Stimulated activated CD4-positive, alpha-beta T cell treated with anti-CD3 and anti-CD28 coated beads, Interleukin-12 subunit alpha, Interleukin-12 subunit beta, amount 100 ng/mL, for 24 hours (primary cell): ENCODE measurements around the gene THOC2.
"Not testable (repeated sequence)": the region's sequence is repeated elsewhere in the genome, so short reads cannot be mapped to it uniquely, and the experiment has no call there.

Experiments used
- DNase-seq, 2 experiments: peaks; one replicate each; pipeline ENCODE4 v3.0.0-alpha.2; 2020; ENCODE audit warnings: low read depth in 2 of 2

The THOC2 gene

DNA sequence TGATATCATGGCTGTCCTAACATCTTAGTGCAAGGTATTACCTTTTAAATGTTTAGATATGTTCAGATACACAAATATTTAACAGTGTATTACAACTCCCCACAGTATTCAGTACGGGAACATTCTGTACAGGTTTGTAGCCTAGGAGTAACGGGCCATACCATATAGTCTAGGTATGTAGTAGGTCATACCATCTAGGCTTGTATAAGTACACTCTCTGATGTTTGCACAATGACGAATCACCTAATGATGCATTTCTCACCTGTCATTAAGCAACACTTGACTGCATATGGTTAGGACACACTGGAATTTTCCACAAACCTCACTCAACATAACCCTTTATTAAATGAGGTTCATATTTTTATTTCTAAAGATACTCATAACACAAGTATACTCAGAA lies 67.7 kb downstream of the THOC2 start:
- no peak for DNase-seq

DNA sequence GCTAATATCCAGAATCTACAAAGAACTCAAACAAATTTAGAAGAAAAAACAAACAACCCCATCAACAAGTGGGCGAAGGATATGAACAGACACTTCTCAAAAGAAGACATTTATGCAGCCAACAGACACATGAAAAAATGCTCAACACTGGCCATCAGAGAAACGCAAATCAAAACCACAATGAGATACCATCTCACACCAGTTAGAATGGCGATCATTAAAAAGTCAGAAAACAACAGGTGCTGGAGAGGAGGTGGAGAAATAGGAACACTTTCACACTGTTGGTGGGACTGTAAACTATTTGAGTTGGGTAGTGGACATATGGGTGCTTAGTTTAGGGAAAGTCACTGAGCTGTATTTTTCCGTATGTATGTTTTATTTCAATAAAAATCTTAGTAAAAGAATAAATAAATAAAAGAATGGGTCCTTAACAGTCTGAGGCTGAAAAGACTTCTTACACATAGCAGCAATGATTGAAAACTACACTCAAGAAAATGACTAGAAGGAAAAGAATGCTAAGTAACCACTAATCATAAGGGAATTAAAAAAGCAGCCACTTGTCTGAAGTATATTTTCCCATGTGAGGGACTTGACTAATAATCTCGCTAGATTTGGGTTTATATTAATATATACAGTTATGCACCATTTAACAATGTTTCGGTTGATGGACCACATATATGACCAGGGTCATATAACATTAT lies 68.2 kb downstream of the THOC2 start:
- DNase-seq: not testable (repeated sequence)

DNA sequence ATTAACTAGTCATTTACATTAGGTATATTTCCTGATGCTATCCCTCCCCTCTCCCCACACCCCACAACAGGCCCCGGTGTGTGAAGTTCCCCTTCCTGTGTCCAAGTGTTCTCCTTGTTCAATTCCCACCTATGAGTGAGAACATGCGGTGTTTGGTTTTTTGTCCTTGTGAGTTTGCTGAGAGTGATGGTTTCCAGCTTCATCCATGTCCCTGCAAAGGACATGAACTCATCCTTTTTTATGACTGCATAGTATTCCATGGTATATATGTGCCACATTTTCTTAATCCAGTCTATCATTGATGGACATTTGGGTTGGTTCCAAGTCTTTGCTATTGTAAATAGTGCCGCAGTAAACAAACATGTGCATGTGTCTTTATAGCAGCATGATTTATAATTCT lies 69.1 kb downstream of the THOC2 start:
- DNase-seq: not testable (repeated sequence)

DNA sequence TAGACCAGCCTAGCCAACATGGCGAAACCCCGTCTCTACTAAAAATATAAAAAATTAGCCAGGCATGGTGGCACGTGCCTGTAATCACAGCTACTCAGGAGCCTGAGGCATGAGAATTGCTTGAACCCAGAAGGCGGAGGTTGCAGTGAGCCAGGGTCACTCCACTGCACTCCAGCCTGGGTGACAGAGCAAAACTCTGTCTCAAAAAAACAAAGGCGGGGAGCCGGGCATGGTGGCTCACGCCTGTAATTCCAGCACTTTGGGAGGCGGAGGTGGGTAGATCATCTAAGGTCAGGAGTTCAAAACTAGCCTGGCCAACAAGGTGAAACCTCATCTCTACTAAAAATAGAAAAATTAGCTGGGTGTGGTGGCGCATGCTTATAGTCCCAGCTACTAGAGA lies 76.3 kb downstream of the THOC2 start:
- DNase-seq: not testable (repeated sequence)

DNA sequence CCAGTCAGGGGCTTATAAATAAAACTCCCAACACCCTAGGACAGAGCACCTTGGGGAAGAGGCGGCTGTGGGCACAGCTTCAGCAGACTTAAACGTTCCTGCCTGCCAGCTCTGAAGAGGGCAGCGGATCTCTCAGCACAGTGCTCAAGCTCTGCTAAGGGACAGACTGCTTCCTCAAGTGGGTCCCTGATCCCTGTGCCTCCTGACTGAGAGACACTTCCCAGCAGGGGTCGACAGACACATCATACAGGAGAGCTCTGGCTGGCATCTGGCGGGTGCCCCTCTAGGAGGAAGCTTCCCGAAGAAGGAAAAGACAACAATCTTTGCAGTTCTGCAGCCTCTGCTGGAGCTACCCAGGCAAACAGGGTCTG lies 84.1 kb downstream of the THOC2 start:
- DNase-seq: not testable (repeated sequence)

DNA sequence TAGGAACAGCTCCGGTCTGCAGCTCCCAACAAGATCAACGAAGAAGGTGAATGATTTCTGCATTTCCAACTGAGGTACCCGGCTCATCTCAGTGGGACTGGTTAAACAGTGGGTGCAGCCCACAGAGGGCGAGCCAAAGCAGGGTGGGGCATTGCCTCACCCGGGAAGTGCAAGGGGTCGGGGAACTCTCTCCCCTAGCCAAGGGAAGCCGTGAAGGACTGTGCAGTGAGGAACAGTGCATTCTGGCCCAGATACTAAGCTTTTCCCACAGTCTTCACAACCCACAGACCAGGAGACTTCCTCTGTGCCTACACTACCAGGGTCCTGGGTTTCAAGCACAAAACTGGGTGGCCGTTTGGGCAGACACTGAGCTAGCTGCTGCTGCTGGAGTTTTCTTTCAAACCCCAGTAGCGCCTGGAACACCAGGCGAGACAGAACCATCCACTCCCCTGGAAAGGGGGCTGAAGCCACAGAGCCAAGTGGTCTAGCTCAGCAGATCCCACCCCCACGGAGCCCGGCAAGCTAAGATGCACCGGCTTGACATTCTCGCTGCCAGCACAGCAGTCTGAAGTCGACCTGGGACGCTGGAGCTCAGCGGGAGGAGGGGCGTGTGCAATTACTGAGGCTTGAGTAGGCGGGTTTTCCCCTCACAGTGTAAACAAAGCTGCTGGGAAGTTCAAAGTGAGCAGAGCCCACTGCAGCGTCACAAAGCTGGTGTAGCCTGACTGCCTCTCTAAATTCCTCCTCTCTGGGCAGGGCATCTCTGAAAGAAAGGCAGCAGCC lies 84.6 kb downstream of the THOC2 start:
- DNase-seq: no peak

DNA sequence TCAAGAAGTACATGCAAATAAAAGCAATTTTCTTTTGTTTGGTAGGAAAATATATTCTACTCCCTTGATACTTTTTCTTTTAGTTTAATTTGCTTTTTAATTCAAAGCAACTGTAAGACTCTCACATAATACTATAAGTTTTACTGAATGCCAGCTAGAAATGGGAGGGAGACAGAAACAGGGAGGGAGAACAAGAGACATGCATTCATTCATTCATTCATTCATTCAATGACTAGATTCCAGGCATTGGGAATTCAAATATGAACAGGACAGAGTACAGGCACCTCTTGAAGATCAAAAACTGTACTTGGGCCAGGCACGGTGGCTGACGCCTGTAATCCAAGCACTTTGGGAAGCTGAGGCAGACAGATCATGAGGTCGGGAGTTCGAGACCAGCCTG lies 85.6 kb downstream of the THOC2 start:
- no peak for DNase-seq

DNA sequence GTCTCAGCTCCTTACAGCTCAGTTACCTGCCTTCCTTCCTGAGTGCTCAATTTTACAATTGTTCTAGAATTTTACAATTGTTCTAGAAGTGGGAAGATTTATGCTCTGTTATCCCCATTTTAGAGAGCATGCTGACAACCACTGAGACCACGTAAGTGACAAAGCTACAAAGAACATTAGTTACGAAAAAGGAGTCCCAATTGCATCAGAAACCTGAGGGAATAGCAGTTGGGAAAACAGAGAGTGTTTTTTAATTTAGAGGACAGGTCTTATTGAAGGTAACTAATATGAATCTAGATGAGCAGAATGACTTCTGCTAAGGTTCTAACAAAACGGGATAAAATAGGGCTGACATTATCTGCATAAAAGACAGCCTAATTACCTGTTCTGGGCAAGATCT lies 103.3 kb downstream of the THOC2 start:
- DNase-seq: no peak

DNA sequence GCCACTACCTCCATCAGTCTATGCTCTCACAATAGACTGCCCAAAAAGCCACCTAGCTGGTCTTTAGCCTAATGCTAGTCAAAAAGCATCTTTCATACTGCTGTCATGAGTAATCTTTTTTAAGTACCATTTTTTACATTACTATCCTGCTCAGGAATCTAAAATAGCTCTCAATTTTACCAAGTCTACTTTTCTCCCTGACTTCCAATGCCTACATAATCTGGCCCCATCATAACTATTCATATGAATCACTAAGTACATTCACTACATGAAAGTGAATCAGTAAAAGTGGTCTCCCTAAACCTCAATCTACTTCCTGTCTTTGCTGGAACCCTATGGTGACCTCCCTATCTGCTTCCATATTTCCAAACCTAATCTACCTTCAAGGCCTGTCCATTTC lies 105.9 kb downstream of the THOC2 start:
- DNase-seq: no peak

DNA sequence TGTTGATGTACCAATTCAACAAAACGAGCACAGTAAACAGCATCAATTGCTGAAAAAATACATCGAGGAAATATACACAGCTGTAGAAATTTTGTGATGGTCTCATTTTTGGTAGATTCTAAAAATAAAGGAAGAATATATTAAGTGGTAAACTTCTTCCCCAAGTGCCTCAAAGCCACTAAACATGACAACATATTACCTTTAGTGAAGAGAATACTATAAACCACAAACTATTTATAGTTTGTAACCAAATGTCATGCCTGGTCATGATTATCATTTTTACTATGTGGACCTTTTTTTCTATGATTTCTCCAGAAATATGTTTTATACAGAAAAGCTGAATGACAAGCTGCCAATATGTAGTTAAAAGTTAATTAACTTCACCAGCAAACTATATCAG lies 106.9 kb downstream of the THOC2 start:
- DNase-seq: no peak

DNA sequence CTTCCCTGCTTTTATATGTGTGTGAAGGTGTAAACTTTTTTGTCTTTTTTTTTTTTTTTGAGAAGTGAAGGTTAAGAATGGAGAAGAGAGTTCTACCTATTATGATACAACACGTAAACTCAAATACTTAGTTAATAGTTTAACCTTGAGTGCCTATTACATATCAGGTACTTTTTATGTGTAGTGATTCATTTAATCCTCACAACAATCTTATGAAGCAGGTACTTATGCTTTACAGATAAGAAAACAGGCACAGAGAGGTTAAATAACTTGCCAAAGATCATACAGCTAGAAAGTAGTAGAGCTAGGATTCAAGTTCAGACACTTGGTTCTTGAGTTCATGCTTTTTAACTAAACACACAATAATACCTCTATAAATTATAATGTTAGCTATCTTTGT lies 107.4 kb downstream of the THOC2 start:
- no peak for DNase-seq

DNA sequence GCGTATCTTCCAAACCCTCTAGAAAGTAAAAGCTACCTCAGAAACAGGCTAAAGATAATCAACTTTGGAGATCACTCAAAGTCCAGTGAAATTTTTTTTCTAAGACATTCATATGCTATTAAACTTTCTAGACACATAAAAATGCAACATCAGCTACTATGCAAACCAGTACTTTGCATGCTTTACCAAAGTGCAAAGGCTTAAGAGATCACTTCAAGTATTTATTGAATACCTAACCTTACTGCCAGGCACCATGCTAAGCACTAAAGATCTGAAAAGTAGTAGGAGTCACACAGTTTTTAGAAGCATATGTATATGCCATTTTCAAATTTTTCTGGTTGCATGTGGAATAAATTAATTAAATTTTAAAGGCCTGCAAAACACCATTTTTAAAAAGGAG lies 115.8 kb downstream of the THOC2 start:
- DNase-seq: no peak

DNA sequence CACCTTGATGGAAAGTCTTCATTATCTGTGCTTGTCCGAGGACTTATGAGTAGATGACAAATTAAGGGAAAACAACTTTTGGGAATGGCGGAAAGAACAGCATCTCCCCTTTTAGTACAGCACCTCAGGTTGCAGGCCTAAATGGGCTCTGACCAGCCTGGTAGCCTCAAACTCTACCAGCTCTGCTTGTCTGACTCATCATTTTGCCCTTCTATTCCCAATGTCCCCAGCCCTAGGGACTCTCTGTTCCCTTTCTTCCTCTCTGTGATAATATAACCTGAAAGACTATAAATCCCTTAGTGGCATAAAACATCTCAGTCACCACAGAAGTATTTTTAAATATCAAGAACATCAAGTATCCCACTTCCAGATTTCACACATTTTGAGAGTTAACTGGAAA lies 121.9 kb downstream of the THOC2 start:
- no peak for DNase-seq

DNA sequence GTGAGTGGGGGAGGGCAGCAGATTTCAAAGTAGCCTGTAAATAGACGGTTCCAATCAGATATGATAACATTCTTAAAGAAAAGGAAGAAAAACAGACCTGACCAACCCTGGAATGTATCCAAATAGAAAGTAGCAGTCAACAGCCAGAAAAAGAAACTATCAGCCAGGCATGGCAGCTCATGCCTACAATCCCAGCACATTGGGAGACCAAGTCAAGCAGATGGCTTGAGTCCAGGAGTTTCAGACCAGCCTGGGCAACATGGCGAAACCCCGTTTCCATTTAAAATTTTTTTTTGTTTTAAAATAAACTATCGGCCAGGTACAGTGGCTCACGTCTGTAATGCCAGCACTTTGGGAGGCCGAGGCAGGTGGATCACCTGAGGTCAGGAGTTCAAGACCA lies 125.0 kb downstream of the THOC2 start:
- no peak for DNase-seq

DNA sequence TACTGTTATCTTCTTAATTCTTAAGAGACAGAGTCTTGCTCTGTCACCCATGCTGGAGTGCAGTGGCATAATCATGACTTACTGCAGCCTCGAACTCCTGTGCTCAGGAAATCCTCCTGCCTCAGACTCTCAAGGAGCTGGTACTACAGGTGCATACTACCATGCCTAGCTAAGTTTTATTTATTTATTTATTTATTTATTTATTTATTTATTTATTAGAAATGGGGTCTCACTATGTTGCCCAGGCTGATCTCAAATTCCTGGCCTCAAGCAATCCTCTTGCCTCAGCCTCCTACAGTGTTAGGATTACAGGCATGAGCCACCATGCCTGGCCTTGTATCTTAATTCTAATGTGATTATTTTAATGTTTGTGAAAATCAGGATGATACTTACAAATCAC lies 125.6 kb downstream of the THOC2 start:
- no peak for DNase-seq

DNA sequence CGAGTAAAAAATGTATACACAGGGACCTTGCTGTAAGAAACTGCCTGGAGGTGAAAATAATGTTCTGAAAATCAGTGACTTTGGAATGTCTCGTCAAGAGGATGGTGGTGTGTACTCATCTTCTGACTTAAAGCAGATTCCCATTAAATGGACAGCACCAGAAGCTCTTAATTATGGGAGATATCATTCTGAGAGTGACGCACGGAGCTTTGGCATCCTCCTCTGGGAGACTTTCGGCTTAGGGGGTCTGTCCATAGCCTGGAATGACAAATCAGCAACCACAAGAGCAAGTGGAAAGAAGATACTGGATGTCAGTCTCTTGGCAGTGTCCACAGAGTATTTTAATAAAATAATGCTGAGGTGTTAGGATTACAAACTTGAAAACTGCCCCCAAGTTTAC lies 129.4 kb downstream of the THOC2 start:
- no peak for DNase-seq

DNA sequence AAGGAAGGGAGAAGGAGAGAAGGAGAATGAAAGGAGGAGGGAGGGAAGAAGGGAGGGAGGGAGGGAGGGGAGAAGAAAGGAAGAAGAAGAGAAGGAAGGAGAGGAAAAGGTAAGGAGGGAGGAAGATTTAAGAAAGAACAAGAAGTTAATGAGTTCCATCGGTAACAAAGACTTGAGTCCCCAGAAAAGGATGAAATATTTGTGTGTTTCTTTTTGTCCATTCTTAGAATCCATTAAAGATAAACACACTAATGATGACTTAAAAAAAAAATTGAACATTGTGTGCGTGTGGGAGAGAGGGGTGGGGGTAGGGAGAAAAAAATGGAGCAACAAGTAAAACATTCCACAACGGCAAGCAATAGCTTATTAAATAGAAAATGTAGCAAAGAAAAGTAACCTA lies 131.4 kb downstream of the THOC2 start:
- no peak for DNase-seq

DNA sequence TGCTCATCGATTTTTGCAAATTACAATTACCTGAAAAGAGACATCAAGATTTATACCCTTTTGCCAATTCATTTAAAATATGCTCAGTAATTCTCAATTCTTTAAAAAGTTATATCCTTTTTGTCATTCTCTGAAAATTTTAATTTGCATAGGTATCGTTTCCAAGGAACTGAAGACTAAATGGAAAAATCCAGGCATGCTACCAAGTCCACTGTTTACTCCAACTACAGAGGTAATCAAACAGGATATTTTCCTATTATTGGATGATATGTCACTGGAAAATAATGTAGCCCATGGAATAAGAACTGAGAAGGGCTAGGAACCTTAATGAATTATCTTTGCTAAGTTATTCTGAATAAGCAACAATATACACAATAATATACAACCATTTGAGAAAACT lies 132.7 kb downstream of the THOC2 start:
- DNase-seq: no peak

DNA sequence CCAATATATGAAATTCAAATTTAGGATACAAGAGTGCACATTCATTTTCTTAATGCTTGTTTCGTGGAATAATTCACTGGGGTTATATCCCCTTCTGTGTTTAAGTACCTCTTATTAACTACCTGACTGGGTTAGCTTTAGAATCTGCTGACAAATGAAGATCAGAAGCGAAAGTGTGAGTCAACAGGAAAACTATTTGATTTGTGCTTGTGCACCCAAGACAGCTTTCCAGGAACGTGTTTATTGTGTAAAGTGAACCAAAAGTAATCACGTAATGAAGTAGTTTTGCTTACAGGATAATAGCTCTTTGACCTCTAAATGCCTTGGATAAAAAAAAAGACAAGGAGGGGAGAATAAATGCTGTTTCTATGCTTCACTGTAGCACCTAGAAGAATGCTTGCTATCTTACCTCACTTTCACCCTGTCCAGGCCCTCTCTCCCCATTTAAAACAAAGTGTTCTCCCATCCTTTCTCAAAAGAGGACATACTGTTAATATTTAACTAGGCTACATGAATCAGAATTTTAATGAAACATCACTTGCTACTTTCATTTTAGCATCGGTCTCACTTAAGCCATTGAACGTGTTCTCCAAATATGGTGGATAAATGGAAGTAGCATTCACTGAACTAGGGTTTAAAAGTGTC lies 141.9 kb downstream of the THOC2 start:
- DNase-seq: no peak

DNA sequence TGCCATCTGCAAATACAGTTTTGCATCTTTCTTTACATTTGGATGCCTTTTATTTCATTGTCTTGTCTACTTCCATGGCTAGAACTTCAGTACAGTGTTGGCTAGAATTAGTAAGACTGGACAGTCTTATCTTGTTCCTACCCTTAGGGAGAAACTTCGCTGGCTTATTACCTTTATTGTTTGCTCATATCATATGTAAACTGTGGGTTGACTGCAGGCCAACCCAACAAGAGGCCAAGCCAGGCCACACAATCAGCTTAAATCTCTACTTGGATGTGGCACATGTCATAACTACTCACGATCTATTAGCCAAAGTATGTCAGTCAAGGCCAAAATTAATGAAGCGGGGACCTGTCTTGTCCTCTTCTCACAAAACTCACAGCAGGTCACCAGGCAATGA lies 144.1 kb downstream of the THOC2 start:
- no peak for DNase-seq

DNA sequence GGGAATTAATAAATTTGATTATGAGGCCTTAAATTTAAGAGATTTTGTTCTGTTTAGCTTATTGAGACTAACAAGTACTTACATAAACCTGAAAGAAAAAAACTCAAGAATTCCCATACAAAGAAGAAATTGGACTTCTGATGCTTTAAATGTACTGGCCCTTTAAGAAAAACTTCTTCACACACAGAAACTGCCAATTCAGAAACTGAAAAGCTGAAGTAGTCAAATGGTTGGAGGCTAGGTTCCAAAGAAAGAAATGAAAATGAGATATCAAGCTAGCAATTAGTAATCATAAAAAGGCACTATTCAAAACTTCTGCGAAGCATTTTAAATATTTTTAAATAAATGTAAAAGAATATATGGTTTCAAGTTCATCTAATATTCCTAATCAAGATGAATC lies 151.3 kb downstream of the THOC2 start:
- no peak for DNase-seq

DNA sequence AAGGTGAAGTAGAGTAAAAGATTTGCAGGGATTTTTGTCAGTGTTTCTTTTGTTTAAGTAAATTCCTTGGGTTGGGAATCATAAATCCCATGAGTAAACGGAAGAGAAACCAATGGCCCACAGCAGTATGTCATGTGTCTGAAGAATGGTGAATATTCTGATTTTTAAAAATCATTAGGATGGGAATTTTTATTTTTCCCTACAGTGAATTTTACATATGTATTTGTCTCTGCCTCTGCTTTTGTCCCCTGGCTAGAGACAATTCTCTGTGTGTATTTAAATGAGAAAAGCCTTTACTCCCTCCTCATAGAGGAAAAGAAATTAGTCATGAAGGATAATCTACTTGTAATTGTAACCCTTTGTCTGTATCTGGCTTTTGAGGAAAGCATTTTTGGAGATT lies 152.1 kb downstream of the THOC2 start:
- DNase-seq: no peak

DNA sequence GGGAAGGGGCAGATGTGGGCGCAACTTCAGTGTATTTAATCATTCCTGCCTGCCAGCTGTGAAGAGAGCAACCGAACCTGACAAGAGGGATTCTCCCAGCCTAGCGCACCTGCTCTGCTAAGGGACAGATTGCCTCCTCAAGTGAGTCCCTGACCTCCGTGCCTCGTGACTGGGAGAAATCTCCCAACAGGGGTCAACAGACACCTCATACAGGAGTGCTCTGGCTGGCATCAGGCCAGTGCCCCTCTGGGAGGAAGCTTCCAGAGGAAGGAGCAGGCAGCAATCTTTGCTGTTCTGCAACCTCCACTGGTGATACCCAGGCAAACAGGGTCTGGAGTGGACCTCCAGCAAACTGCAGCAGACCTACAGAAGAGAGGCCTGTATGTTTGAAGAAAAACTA lies 158.8 kb downstream of the THOC2 start:
- not testable (repeated sequence) for DNase-seq
